HCT116 (cell line): ENCODE data around the gene MEG3.

ENCODE experiments used
- CTCF ChIP-seq, 3 experiments: fragments of 200-600 bp in 1 of 3; sonication (generic) in 1 of 3; IDR thresholded peaks in 2 of 3; conservative IDR thresholded peaks in 1 of 3; 2 replicates each; pipeline ENCODE4 v1.5.1; 2012 to 2017; ENCODE audit warnings: low read depth in 2 of 3, low read length in 2 of 3, antibody characterized with exemption in 1 of 3, borderline replicate concordance in 1 of 3, control low read depth in 1 of 3, mild to moderate bottlenecking in 1 of 3, mixed read lengths in 1 of 3, mixed run types in 1 of 3, moderate library complexity in 1 of 3; ENCODE audit not compliant: insufficient read depth in 1 of 3
- EZH2 ChIP-seq: fragments of 200-600 bp; sonication (generic); IDR thresholded peaks from 2 replicates; pipeline ENCODE4 v1.6.1; 2017; ENCODE audit warnings: antibody characterized with exemption, mixed run types
- POLR2A ChIP-seq: IDR thresholded peaks from 2 replicates; pipeline ENCODE4 v1.7.0; 2011; ENCODE audit warnings: borderline replicate concordance; ENCODE audit not compliant: insufficient read depth, insufficient read length; ENCODE audit errors: extremely low read depth
- POLR2AphosphoS5 ChIP-seq: IDR thresholded peaks from 2 replicates; pipeline ENCODE4 v1.6.1; 2011; ENCODE audit warnings: mild to moderate bottlenecking, low read depth, low read length, moderate library complexity
- SIN3A ChIP-seq: IDR thresholded peaks from 2 replicates; pipeline ENCODE4 v1.6.1; 2012; ENCODE audit warnings: low read depth
- YY1 ChIP-seq: IDR thresholded peaks from 2 replicates; pipeline ENCODE4 v1.6.1; 2011; ENCODE audit warnings: low read length, low read depth, moderate library complexity, mild to moderate bottlenecking; ENCODE audit not compliant: insufficient replicate concordance; ENCODE audit errors: extremely low read depth

GRCh38 chr14:100800041-100800440 lies 25.9 kb upstream of the MEG3 start:
- TF ChIP-seq CTCF (IDR thresholded peaks at IDR 0.05 in 2 of 3, conservative IDR thresholded peaks at IDR 0.05 in 1 of 3; ENCODE audit: borderline replicate concordance in 1 of 3, insufficient read depth in 1 of 3, low read depth in 2 of 3, low read length in 2 of 3), result no peak
- no peak for TF ChIP-seq YY1
- no peak for TF ChIP-seq POLR2A
- TF ChIP-seq SIN3A, result no peak
- TF ChIP-seq EZH2, result no peak
- no peak for TF ChIP-seq POLR2AphosphoS5
